DMS153 treated with DMSO at 0.1 percent for 48 hours (cell line): ENCODE measurements around the gene ISYNA1.

ENCODE experiments used
- DNase-seq: peaks from one replicate; lab custom pipeline; 2025; ENCODE audit not compliant: unreplicated experiment; lab: John Stamatoyannopoulos, UW

ISYNA1 gene

DNA sequence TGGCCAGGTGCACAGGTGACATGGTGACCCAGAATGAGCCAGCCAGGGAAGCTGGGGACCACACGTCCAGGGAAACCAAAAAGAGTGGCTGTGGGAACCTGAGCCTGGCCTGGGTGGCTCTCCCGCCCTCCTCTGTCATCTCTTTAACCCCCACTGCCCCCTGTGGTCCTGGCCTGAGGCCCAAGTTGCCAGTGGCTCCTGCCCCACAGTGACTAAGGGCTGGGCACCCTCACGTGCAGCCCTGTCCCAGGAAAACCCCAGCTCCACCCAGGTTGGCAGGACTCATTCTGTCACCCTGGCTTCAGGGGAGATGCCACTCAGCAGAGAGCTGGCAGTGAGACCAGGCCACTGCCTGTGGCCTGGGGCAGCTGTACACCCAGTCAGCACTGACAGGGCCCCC lies 30.6 kb upstream of the ISYNA1 start:
- no peak for DNase-seq

DNA sequence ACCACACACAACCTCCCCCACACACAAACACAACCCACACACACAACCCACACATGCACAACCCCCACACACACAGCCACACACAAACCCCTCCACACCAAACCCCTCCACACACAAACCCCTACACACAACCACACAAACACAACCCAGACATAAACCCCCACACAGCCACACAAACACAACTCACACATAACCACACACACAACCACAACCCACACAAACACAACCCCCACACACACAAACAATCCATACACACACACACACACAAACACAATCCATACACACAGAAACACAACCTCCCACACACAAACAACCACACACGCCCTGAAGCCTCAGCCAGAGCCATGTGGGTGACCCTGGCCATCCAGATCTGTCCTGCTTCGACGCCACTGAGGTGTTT lies 30.0 kb upstream of the ISYNA1 start:
- no peak for DNase-seq

DNA sequence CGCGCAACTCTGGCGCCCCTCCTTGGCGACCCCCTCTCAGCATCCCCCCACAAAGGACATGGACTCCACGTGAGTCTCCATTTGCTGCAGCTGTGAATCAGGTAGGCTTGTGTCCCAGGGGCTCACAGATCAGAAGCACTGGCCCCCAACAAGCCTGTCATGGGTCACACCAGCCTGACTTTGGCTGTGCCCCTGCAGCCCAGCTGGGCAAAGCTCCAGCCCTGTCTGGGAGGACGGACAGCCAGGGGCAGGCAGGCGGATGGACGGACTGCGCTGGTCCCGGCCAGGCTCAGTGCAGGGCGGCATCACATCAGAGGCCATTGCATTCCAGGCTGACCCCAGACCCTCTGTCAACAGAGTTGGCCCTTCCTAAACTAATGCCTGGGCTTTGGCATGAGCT lies 28.4 kb upstream of the ISYNA1 start:
- no peak for DNase-seq

DNA sequence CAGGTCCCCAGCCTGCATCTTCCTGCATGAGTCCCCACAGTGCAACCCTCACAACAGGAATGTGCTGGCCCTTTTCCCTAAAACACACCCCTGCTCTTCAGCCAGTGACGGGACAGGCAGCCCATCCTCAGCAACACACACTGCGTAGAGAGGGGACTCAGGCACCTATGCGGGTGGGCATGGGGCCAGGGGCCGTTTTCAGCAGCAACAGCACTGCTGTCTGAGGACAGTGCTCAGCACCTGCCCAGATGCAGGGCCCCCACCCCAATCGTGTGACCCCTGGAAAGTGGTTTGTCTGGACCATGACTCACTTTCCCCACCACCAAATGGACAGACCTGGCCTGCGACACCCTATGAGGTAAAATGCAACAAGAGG lies 28.0 kb upstream of the ISYNA1 start:
- no peak for DNase-seq

DNA sequence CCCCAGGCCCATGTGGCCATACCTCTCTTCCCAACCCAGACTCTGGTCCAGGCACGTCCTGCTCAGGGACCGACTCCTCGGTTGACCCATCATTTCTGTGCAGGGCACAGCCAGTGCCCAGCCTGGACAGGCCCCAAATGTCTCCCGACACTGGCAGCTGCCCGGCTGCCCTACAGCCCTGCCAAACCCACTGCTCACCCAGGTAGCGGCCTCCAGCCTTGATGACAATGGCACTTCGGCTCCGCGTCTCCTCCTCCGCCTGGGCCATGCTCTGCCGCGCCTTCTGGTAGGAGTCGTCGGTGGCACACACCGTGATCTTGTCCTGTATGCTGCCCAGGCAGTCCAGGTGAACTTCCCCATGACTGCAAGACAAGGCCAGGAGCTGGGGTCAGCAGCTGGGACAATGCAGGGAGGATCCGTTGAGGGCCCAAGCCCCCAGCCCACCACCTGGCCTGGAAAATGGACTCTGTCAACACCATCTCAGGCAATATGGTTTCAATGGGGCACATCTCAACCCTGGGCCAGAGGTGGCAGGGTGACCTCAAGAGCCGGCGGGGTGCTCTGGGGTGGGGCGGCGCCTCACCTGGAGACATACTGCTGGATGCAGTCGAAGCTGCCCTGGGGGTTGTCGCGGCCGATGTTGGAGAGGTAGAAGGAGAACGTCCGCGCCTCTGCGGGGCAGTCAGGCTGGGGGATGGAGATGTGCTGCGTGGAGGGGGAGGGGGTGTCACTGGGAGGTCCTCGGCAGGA lies 27.5 kb upstream of the ISYNA1 start:
- no peak for DNase-seq

DNA sequence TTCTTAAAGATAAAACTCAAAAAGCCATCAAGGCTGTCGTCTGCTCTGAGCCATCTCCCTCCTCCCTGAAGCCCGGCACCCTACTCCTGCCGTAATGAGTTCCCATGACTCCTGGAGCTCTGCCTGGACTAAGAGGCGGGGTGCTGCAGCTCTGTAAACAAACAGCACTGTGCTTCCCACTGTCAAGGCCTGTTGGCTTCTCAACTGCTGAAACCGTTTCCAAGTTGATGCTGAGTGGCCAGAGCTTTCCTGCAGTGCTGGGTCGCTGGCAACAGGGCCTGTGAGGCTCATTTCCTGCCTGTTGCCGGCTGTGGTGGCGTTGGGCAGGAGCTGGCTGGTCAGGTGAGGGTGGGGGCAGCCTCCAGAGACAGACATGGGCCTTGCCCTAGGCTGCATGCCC lies 26.7 kb upstream of the ISYNA1 start:
- peak; percentile 79 for DNase-seq

DNA sequence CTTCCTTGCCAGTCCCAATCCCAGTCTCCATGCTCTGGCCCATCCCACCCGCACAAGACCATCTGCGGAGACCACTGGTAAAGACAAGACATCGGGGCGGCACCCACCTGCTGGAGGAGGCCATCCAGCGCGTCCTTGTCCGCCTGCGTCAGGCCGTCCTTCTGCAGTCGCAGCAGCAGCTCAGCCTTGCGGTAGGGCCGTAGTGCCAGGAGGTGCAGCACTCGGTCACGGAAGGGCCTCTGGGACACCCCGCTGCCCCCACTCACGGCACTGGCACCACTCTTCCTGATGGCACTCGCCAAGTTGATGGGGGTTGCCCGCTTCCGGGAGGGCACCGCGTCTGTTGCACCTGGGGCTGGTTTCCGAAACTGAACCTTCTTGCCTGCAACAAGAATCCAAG lies 23.5 kb upstream of the ISYNA1 start:
- no peak for DNase-seq

DNA sequence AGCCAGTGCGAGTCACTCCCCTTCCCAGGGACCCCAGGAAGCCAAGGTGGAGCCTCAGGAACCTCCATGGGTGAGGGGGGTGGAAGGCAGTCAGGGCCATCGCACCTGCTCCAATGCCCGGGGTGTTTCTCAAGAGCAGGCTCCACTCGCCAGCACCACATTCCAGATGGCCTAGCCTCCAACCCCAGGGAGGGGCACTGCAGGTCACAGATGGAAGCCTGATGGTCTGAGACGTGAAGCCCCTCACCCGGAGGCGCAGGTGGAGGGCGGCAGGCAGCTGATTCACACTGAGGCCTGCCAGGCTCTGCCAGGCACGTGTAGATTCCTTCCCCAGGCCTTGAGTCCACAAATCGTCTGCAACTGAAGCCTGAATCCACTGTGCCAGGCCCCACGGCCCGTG lies 23.0 kb upstream of the ISYNA1 start:
- DNase-seq, result no peak

DNA sequence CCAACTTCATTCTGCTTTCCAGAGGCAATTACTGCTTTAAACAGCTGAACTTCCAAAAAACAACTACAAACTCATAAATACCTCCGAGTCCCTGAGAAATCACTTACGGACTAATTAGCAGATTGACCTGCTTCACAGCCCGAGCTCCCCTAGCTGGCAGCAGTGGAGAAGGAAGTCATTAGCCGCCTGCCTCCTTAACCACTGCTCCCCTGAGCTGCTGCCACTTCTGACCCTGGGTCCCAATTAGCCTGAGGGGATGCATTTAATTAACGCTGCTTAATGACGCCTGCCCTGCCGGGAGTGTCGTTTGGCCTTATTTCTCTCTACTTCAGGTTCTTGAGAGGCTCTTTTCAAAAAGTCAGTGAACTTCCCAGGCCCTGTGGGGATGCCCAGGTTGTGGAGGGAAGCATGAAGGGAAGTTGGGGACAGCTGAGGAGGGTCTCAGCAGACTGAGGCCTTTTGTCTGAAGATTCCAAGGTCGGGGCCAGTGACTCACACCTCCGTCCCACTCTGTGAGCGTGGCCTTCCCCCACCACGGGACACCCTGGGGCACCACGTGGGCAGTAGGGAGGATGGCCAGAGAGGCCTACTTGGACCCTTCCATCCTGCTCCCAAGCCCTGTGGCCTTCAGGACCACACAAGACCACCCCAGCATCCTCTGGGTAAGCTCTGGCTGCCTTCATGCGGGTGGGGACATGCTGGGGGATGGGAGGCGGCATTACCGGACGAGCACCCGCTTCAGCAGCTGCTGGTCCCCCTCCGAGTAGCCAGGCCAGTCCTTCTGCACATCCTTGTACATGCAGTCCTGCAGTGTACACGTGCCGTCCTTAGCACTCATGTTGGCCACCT lies 19.8 kb upstream of the ISYNA1 start:
- no peak for DNase-seq

DNA sequence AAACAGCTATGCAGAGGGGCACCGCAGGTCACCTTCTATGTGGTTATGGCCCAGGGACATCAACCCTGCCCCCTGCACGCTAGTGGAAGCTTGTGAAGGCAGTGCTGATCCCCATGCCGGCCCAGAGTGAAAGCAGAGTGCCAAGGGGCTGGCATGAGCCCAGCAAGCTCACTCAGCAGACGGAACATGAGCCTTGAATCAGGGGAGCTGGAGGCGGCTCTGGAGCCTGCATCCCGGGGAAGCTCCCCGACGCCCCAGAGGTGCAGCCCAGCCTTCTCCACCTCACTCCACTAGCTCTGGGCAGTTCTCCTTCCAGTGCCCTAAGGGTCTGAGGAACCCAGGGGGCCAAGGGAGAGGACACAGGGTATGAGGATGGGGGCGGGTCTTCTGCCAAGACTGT lies 19.0 kb upstream of the ISYNA1 start:
- DNase-seq, result no peak

DNA sequence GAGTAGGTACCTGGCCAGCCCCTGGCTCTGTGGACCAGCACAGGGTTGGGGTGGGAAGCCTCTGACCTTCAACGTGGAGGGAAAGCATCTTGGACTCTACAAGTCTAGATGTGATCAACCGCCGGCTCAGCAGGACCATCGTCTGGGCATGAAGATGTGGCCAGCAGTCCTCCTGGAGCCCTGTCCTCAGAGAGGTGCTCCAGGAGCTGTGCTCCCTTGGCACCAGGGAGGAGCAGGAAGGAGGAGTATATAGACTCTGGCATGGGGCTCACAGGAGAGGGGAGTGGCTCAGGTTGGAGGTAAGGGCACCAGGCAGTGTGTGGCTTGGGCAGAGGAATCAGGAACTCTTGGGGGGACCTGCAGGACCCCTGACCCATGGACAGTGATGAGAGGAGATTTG lies 18.3 kb upstream of the ISYNA1 start:
- no peak for DNase-seq

DNA sequence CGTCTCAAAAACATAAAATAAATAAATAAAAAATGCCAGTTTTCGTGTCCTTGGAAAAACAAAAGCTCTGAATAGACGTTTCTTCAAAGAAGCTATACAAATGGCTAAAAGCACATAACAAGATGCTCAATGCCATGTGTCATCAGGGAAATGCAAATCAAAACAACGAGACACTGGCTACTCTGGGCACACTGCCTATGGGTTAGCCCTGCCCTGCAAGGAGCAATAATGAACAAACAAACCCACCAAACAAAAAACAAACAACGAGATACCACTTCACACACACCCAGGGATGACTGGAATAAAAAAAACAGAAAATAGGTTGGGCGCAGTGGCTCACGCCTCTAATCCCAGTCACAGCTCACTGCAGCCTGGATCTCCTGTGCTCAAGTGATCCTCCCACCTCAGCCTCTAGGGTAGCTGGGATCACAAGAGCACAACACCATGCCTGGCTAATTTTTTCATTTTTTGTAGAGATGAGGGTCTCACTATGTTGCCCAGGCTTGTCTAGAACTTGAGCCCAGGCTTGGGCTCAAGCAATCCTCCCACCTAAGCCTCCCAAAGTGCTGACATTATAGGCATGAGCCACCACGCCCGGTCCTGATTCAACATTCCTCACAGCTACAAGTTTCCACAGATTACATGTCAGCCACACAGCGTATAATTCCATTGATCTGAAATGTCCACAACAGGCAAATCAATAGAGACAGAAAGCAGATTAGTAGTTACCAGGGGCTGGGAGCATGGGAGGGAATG lies 15.5 kb upstream of the ISYNA1 start:
- DNase-seq, result no peak

DNA sequence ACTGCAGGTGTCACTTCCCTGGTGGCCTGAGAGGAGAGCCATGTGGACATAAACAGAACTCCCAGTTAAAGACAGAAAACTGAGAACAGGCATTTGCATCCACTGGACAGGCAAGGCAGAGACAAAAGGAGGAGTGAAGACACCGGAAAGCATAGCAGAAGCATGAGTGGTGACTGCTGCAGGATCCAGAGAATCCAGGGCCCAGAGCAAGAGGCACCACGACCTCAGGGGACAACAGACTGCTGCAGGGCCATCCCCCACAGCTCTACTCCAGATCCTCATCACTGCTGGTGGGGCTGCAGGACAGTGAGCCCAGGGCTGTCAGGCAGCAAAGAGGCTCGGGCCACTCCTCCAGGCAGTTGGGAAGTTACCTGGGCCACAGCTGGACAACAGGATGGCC lies 14.5 kb upstream of the ISYNA1 start:
- no peak for DNase-seq

DNA sequence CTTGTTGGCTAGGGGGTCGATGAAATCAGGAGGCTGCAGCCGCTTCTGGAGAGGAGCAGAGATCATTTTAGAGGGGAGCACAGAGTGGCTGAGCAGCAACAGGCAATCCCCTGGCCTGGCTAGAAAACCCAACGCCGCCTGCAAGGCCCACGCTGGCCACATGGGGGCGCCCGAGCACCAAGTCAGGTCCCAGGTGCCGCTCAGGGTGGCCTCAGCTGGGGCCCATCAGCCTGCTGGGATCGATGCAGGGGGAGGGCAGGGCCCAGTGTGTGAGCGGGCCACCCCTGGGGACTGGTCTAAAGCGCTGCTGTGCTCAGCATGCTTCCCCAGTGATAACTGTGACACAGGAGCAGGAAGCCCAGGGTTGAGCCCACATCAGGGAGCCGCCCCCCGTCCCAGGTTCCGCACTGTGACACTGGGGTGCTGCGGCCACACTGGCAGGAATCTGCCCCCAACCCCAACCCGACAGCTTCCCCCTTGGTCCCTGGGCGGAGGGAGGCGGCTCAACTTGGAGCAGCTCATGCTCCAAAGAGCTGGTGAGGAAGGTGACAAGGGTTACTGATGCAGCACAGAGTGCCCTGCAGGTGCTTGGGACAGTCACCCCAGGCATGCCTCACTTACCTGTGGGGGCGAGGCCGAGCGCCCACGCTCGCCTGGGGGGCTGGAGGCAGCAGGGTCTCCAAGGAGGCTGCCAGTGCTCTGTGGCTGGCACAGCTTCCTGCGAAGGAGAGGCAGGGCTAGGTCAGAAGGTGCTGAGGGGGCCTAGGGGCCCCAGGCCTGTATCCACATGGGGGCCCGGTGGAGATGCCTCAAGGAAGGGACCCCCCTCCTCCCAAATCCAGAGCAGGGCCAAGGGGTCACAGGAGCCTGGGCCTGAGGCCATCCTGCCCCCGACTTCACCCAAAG lies 13.3 kb upstream of the ISYNA1 start:
- DNase-seq, result peak; percentile 60

DNA sequence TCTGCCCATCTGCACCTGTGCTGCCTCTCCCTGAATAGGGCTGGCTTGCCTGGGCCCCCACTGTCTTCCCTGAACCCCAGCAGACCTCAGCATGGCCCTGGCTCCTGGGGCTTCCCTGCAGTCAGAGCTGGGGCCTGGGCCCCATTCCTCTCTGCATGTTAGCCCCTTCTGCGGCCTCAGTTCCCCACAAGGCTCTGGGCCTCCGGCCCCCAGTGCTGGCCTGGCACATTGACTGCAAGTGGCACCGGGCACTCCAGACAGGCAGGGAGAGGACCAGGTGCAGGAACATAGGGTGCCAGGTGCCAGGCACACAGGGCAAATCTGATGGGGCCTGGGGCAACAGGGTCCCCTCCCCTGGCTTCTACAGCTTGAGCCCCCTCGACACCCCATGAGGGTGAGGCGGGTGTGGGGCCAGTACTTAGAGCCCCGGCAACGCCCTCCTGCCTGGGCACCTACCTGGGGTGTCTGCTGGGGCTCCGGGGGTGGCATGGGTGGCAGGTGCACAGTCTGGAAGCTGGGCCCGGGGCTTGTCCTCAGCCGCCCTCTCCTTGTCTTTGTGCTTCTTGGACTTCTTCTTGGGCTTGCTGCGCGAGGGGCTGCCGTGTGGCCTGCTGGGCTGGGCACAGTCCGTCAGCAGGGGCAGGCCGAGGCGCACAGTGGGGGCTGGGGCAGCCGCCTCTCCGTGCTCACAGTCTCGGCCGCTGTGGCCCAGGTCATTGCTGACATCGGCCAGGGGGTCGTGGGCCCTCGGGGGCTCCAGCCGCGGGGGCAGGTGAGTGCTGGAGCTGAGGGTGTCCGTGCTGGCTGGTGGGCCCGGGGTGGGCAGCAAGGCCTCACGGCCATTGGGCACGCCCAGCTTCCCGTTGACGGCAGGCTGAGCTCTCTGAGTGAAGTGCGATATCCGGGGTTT lies 12.3 kb upstream of the ISYNA1 start:
- DNase-seq, result no peak

DNA sequence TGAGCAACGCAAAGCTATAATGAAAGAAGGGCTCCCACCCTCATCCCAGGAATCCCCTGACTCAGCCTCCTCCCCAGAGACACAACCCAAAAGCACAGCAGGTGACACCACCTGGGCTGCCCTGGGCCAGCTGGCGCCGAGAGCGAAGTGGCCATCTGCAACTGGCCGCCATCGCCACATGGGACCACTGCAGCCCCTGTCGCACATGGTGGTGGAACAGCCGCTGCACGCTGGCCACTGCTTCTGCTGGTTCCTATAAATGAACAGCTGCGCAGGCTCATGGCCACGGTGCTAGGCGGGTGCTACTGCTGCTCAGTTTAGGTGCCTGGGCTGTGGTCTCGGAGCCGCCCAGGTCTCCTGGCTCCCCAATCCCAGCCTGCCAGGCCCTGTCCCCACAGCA lies 11.6 kb upstream of the ISYNA1 start:
- DNase-seq, result no peak

DNA sequence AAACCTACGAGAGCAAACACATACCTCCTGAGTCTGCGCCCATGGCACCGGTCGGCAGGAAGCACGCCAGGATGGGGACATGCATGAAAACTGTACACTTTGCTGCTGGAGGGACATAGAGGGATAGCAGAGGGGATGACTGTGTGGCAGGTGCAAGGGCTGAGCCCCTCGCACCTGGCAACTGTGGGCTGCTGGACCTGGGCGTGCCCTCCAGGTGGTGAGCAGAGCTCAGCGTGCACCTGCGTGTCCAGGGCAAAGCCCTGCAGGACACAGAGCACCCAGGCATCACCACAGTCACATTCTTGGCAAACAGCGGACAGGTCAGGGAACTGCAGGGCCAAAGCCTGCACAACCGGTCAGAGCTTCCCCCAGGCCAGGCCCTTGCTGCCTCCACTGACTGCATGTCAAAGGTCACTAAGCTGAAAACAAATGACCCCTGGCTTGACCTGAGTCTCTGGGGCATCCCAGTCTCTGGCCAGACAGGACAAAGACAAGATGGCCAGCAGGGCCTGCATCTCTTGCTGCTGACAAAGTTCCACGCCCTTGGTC lies 9.0 kb upstream of the ISYNA1 start:
- no peak for DNase-seq

DNA sequence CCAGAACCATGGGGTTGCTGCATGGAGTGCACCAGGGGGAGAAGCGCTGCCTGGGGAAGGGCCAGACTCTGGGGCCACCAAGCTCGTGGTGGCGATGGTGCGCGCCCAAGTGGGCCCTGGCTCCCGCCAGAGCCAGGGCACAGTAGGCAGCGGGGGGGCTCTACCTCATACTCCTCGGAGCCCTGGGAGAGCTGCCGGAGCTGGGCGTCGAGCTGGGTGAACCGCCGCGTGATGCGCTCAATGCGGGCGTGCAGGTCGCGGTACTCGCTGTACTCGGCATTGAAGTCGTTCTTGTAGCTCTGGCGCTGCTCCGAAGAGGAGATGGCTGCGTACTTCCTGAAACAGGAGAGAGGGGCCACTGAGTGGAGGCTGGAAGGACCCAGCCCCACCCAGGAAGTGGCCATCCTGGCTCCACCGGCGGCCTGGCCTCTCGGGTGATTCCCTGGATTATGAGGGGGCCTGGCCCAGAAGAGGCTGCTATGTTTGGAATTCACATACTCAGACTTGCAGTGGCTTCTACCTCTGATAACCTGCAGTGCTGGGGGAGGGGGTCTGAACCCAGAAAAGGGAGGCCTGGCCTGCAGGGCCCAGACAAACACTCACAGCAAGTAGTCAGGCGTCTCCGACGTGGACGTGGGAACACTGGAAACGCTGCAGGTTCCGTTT lies 8.3 kb upstream of the ISYNA1 start:
- DNase-seq, result no peak
